ENCODE data around the gene TRAF2.

DNA sequence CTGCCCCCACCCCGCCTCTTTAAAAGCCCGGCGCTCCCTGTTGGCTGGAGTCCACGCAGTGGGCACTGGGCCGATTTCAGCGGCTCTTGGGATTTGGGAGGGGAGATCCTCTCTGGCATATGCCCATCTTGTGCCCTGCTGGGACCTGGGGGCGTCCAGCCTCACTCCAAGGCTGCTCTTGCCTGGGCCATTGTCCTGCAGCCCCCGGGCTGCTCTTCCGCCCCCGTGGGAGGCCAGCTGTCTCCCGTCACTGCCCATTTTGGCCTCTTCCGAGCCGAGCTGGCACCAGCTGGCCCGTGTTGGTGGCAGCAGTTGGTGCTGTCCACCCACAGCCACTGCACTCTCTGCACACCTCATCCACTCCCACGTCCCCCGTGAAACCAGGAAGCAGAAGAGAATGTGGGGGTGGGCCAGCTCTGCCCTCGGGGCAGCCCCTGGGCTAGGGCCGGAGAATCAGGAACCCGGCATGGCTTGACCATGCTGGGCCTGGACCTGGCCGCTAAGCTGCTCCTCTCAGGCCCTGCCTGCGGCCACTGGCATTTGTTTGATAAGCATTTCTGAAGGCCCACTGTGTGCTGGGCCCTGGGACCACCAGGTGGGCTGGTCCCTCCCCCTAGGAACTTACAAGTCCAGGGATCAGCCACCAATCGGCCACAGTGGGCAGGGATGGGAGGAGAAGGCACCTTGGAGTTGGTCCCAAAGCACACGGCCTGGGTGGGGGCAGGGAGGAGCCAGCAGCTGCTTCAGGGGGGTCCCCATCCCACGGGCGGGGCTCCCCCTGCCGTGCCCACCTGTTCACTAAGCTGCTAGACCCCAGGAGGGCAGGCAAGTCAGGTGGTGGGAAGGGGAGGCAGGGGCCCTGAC, 60.9 kb downstream of the TRAF2 start:
- no peak for TF ChIP-seq CTCF (CRISPR knock-in tag; IDR thresholded peaks at IDR 0.05)
- no peak for TF ChIP-seq ZNF382 (CRISPR knock-in tag; IDR thresholded peaks at IDR 0.05; ENCODE audit: borderline replicate concordance)
- TF ChIP-seq HNRNPH1 (optimal IDR thresholded peaks at IDR 0.05; ENCODE audit: low read depth, low read length) = no peak
- no peak for TF ChIP-seq POLR2A (IDR thresholded peaks at IDR 0.05; ENCODE audit: insufficient read depth in 1 of 2, low read depth in 2 of 2, low read length in 2 of 2)
- no peak for TF ChIP-seq CEBPB (IDR thresholded peaks at IDR 0.05; ENCODE audit: borderline replicate concordance, low read depth, low read length)
- no peak; the same call in 1 of the 2 replicates for TF ChIP-seq ZFP91 (CRISPR knock-in tag; IDR thresholded peaks at IDR 0.05; ENCODE audit: borderline replicate concordance)
- no peak for TF ChIP-seq ZFYVE20 (CRISPR knock-in tag; IDR thresholded peaks at IDR 0.05; ENCODE audit: borderline replicate concordance, low read depth)
- no peak for TF ChIP-seq MAFF (IDR thresholded peaks at IDR 0.05; ENCODE audit: low read depth, low read length)
